Activated CD4-positive, alpha-beta T cell treated with anti-CD3 and anti-CD28 coated beads, Interleukin-2, amount 50 U/mL, for 16 hours (primary cell): Measurements from ENCODE around the gene CCNF.
"Not testable (repeated sequence)": the region's sequence is repeated elsewhere in the genome, so short reads cannot be mapped to it uniquely, and the experiment has no call there.

Experiments used
- DNase-seq: peaks from one replicate; pipeline ENCODE4 v3.0.0-alpha.2; 2020

CCNF gene

DNA sequence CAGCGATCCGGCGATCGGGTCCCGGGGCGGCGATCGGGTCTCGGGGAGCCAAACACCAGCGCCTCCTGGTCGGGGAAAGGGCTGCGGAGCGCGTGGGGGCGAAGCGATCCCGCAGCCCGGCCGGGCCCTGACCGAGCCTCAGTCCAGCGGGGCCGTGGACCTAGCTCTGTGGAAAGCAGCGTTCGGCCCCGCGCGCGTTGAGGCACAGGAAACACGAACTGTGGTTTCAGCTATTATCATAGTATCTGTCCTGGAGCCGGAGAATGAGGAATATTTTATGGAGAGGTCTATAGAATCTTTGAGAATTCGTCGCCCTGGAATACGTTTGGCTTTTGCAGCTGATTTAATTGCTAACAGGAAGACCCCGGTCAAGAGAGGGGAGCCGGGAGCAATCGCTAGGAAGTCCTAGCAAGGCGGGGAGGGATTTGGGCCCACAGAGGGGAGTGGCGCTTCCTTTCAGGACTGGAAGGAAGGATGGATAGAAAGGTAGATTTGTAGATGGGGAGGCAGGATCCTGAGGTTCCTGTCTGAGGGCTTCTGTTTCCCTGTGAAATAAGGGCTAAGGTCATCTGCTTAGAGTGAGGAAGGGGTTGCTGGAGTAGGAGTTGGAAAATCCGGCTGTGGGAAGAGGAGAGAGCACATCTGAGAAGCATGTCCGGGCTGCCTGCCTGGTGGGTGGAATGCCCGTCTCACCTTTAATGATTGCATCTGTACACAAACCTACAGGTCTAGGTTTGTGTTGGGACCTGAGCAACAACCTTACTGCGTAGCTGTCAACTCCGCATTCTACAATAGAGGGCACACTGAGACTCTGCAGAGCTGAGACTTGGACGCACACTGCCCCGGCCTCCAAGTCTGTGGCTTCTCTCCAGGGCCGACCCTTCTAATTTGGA is 770 bp downstream of the CCNF start:
- peak; percentile 37 for DNase-seq

DNA sequence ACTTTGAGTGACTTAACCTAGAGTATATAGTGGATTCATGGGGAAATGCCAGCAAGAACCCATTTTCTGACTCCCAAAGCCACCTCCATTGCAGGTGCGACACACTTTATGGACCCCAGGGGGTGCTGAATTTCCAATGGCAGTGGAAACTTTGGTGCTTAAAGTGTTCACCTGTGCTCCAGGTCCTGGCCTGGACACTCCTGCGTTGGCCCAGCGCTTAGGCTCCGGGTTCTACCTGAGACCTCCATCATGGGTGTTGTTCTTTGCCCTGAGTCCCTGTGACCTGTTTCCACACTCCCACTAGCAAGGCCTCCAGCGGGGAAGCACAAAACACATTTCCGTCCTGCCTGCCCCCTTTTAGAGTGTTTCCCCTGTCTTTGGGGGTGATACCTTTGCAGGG is 3.0 kb downstream of the CCNF start:
- DNase-seq, result no peak

DNA sequence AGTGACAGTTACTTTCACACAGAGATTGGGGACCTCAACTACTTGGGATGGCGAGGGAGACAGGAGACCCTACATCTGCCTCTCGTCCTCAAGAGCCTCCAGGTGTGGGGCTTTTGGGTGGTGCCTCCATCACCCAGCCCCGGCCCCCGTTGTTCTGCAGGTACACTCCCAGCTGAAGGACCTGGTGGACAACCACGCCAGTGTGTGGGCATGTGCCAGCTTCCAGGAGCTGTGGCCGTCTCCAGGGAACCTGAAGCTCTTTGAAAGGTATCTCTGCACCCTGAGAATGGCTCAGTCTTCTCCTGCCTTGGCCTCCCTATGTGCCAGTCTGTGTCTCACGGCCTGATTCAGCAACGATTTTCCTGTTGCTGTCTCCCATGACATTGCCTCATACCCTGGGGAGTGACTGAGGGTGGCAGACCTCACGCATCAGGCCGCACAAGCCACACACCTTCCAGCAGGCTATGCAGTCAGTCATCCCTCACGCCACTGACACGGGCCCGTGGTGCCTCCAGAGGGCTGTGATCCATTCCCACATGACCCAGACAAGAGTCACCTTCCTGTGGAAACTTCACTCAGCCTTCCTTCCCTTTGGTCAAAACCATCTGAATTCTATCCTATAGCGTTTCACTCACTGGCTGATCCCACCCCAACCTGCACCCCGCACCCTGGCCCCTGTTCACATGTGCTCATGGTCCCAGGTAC is 3.7 kb downstream of the CCNF start:
- DNase-seq, result no peak

DNA sequence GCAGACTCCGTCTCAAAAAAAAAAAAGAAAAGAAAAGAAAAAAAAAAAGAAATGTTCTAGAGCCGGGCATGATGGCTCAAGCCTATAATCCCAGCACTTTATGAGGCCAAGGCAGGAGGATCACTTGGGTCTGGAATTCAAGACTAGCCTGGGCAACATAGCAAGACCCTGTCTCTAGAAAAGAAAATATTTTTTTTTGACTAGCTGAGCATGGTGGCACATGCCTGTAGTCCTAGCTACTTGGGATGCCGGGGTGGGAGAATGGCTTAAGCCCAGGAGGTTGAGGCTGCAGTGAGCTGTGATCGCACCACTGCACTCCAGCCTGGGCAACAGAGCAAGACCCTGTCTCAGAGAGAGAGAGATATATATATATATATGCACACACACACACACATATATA is 6.0 kb downstream of the CCNF start:
- not testable (repeated sequence) for DNase-seq

DNA sequence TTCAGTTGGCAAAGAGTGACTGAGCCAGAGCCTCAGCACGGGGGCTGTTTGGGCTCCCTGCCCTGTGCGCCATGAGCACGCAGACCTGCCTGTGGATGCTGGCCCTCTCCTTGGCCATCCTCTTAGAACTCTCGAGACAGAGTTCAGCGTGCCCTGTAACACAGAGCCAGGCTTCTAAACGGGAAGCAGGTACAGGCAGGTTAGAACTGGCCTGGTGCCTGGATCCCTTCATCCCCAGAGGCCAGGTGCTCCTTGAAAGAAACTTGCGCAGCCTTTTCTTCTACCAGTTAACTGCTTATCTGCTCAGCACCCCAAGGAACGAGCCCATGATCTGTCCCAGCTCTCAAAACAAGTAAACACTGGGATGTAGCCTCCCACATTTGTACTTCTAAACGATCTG is 6.9 kb downstream of the CCNF start:
- no peak for DNase-seq

GRCh38 chr16:2437032-2437790 is 8.0 kb downstream of the CCNF start:
- no peak for DNase-seq

DNA sequence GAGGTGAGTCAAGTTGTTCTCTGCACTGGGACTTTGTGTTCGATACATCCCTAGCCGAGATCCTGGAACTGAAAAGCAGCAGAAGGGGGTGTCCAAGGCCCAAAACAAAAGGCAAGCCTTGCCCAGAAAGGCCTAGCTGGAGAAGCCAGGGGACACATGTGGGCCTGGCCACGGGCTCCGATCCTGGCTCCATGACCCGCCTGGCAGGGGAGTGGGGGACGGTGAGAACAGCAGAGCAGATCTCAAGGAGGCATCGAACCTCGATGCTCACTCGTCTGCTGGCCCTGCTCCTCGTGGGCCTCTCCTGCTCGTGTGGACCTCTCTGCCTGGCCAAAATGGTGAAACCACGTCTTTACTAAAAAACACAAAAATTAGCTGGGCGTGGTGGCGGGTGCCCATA is 8.9 kb downstream of the CCNF start:
- no peak for DNase-seq

DNA sequence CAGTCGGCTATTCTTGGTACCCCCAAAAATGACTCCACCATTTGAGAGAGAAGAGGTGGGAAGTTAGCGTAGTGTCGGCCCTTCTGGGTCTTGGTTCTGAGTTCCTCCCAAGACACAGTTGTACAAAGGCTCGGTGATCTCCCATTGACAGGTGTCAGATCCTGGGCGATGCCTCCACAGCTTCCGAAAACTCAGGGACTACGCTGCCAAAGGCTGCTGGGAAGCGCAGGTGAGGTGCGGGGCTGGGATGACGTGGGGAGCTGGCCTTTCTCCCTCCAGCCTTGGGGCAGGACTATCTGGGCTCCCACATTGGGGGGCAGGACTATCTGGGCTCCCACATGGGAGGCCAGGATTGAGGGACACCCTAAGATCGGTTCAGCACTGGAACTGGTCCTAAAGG is 10.4 kb downstream of the CCNF start:
- DNase-seq, result no peak

- DNase-seq, result not testable (repeated sequence)
Measured at GRCh38 chr16:2441143-2441804, 12.0 kb downstream of the CCNF start.

DNA sequence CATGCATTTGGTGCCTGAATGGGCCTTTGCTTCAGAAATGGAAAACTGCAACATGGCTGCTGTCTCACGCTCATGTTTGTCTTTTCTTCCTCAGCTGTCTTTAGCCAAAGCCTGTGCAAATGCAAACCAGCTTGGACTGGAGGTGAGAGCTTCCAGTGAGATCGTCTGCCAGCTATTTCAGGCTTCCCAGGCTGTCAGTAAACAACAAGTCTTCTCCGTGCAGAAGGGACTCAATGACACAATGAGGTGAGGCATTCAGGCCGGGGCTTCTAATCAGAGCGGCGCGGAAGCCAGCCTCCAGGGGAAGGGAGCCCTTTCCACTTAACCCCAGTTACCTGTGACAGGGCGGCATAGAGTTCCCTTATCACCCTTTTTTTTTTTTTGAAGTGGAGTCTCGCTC is 14.3 kb downstream of the CCNF start:
- no peak for DNase-seq

GRCh38 chr16:2447920-2448583 is 18.8 kb downstream of the CCNF start:
- DNase-seq, result no peak

- DNase-seq, result no peak
Measured at GRCh38 chr16:2449118-2449517, 19.9 kb downstream of the CCNF start.

DNA sequence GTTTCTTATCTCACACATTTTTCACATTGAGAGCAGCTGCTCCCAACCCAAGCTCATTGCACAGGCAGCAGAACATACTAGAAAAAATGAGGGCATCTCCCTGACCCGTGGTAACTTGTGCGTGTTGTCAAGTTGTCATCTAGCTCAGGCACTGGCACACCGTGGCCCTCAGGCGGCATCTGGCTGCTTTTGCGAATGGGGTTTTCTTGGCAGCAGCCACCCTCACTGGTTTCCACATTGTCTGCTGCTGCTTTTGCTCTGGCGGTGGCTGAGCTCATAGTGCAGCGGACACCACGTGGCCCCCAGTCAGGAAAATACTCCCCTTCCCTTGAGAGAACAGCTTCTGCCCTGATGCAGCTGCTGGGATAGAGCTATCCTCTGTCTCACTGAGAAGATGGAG is 21.3 kb downstream of the CCNF start:
- DNase-seq, result no peak

- DNase-seq, result no peak
Measured at GRCh38 chr16:2450975-2451381, 21.7 kb downstream of the CCNF start.

DNA sequence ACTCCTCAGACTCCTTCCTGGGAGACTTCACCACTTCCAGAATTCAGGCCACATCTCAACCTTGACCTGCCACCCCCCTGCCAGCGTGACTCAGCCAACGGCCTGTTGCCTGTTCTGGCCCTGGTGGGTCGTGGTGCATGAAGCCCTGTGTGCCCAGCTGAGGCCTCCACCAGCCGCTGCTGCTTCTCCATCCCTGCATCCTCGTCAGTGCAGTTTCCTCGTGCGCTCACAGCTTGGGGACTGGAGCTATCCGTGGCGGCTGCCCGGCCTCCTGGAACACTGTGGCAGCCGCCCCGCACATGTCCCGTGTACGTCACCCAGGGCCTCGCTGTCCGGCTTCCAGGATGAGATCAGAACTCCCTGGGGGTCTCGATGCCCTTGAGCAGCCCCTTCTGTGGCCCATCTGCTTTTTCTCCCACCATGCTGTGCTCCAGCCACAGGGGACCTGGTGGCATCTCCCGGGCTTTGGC is 22.6 kb downstream of the CCNF start:
- no peak for DNase-seq

- DNase-seq, result no peak
Measured at GRCh38 chr16:2452650-2453049, 23.4 kb downstream of the CCNF start.

DNA sequence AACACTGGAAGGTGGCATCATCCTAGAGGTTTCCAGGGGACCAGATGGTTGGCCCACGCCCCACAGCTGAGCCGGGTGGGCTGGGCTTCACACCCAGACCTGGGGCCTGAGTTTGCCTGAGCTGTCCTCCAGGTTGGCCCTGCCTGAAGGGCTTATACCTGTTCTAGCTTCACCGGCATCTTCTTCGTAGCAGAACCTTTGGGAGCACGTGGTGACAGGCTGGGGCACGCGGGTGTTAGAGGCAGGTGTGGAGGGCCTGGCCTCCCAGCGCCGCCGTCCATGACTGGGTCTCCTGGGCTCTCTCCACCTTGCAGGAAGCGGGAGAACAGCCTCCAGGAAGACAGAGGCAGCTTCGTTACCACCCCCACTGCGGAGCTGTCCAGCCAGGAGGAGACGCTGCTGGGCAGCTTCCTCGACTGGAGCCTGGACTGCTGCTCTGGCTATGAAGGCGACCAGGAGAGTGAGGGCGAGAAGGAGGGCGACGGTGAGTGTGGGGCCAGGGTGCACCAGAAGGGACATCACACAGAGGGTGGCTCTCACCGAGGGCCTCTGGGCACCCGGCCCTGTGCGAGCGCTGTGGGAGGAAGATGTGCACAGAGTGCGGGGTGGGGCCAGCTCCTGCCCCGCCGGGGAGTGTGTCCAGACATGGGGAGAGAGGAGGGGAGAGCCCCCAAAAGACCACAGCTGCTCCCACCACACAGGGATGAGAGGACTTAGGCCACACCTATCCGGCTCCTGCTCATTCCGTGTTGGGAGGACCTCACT is 26.0 kb downstream of the CCNF start:
- DNase-seq, result no peak

DNA sequence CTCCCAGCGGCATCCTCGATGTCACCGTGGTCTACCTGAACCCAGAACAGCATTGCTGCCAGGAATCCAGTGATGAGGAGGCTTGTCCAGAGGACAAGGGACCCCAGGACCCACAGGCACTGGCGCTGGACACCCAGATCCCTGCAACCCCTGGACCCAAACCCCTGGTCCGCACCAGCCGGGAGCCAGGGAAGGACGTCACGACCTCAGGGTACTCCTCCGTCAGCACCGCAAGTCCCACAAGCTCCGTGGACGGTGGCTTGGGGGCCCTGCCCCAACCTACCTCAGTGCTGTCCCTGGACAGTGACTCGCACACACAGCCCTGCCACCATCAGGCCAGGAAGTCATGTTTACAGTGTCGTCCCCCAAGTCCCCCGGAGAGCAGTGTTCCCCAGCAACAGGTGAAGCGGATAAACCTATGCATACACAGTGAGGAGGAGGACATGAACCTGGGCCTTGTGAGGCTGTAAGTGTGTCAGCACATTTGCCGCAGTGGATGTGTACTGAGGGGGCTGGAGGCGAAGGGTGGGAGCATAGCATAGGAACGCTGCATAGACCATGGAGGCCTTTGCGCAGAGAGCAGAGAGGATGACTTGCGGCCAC is 27.4 kb downstream of the CCNF start:
- no peak for DNase-seq

- no peak for DNase-seq
Measured at GRCh38 chr16:2457267-2457666, 28.0 kb downstream of the CCNF start.

- no peak for DNase-seq
Measured at GRCh38 chr16:2457946-2458345, 28.7 kb downstream of the CCNF start.
